Measurements from ENCODE around the gene MYO7B.

MYO7B gene

DNA sequence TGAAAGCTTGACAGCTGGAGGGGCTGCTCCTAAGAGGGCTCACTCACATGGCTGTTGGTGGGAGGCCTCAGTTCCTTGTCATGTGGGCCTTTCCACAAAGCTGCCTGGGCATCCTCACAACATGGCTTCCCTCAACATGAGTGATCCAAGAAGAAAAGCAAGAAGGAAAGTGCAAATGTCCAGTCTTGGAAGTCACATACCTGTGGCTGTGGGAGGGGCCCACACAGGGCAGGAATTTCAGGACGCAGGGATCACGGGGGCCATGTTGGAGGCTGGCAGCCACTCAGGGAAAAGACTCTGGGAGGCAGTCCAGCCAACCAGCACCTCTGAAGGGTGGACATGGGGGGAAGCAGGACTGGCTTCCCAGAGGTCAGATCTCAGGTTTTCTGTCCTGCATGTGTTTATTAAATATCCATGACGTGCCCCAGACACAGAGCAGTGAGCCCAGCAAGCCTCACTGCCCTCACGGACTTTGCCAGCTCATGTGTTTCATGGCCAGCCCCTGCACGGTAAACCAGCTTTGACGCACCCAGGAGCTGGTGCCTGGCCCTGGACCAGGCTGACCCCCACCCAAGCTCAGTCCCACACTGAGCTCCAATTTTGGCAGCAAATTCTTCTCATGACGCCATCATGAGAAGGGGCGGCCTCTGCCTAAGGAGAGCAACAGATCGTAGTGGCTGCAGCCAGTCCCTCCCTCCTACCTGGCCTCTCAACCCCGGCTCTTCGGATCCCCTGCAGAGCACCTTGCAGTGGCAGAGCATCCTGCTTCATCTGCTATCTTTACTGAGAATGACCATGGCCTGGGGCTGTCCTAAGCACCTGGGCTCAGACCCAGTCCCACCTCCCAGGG, 75.8 kb downstream of the MYO7B start:
- no peak for DNase-seq

DNA sequence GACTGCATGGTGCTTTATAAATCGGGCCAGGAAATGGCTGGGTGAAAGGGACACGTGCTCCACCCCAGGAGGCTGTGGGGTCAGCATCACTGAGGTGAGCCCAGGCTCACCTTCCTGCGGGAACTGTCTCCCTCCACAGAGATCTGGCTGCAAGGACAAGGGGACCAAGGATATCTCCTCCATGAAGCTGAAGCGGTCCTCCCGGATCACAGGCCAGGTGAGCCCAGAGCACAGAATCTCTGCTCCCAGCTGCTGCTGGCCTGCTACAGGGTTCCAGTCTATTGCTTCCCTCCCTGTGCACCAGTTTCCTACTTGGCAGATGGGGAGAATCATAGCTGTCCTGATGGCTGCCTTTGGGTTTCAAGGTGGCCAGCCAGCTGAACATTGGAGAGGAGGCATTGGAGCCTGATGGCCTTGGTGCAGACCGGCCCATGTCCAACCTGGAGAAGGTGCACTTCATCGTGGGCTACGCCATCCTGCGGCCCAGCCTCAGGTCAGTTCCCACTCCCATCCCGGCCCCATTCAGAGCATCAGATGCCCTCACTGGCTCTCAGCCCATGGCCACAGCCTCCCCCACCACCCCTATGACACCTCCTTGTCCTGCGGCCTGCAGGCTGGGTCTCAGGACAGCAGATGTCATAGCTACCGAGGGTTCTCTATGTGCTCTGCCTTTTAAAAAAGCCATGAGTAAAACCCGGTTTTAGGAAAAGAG, 76.8 kb downstream of the MYO7B start:
- no peak for DNase-seq

DNA sequence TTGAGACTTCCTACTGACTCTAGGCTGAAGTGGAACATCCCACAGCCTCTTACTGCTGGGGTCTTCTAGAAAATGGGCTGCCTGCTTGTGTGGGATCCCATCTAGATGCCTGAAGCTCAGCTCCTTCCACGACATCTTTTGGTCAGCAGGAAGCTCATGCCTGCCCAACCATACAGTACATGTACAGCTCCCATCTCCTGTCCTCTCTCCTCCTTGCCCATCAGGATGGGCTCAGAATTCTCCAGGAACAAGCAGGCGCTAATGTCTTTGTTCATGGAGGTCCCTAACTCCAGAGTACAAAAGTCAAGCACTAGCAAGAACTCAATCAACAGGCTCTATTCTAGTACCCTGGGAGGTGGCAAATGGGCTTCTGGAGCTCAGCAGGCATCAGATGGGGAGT, 78.8 kb downstream of the MYO7B start:
- no peak for DNase-seq

DNA sequence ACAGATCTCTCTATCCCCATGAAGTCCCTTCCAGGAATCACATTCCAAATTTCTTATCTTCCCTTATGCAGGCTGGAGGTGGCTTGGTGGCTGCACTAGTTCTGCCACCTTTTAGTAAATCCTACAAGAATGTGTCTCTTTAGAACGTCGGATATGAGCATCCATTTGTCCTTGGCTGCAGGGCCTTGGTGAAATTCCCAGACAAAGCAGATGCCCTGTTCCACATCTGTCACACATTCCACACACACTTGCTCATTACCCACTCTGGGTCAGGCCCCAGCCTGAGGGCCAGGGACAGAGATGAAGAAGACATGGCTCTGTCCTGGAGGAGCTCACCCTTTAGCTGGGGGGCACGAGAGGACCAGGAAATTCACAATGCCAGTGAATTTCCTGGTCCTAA, 79.2 kb downstream of the MYO7B start:
- DNase-seq = no peak

DNA sequence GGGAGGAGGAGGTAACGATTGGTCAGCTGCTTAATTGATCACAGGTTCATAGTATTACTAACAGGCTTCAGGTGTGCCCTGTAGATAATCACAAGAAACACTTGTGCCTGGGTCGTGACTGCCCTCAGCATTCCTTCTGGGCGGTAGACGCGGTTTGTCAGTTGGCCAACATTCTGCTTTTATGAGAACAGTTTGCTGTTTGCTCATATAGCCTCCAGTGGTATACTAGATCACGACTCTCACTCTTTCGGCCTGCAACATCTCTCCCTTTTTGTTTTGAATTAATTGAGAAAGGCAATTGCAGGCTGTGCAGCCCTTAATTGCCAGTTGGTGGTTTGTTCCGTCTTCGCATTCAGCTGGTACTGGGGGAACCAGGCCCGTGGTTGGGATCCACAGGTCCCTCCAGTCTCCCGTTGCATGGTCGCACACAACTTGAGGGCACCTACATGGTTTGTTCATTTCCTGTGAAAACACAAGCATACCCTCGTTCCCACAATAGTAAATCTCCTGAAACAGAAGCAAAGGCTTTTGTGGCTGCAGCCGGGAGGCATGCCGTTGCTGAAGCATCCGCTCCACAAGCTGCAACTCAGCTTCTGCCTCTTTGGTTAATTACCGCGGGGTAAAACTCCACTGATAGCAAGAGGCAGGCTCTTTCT, 80.2 kb downstream of the MYO7B start:
- no peak for DNase-seq

DNA sequence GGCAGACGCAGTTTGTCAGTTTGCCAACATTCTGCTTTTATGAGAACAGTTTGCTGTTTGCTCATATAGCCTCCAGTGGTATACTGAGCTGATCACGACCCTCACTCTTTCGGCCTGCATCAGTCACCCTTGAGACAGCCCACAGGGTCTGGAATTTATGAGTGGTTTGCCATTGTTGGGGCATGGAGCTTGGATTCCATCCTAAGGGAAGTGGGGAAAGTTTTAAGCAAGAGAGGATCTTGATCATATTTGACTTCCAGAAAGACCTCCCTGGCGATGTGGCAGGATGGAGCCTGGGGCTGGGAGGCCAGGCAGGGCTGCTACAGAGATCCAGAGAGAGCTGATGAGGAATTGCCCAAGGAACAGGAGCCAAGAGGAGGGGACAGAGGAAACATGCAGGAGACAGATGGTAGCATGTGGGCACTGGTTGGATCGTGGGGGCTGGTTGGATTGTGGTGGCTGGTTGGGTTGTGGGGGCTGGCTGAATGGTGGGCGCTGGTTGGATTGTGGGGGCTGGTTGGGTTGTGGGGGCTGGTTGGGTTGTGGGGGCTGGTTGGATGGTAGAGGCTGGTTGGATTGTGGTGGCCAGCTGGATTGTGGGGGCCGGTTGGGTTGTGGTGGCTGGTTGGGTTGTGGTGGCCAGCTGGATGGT, 83.2 kb downstream of the MYO7B start:
- no peak for DNase-seq

DNA sequence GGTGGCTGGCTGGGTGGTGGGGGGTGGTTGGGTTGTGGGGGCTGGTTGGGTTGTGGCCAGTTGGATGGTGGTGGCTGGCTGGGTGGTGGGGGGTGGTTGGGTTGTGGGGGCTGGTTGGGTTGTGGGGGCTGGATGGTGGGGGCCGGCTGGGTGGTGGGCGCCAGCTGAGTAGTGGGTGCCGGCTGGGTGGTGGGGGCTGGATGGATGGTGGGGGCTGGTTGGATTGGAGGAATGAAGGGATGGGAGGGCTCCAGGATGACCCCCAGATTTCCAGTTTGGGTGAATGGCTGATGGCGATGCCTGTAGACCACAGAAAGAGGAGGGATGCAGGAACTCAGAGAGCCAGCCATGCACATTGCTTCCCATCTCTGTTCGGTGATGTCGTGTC, 83.7 kb downstream of the MYO7B start:
- DNase-seq = no peak

DNA sequence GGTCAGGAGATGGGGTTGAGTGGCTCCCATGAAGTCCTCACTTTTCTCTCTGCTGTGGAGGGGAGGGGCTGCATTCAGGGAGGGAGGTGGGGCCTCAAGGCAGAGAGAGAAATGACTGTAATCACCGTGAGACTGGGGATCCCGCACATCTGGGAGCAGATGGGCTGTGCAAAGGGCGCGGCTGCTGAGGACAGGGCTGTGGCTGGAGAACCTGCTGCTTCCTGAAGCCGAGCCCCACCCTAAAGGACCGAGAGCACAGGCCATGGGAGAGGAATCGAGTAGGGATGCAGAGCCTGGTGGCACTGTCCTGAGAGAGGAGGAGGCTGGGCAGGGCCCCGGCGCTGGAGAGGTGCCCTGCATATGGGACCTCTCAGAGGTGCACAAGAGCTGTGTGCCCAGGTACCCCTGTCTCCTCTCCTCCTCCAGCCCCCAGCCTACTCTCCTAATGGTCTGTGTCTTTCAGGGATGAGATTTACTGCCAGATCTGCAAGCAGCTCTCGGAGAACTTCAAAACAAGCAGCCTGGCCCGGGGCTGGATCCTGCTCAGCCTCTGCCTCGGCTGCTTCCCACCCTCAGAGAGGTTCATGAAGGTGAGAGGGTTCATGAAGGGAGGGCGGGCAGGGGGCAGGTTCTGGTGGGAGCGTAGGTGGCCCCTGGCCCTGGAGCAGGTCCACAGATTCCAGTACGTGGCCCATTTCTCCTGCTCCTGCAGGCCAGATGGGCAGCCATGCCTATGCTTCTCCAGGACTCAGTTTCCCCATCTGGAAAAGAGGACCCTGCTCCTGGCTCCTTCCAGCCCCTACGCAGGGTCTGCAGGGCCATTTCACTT, 84.6 kb downstream of the MYO7B start:
- DNase-seq = no peak

DNA sequence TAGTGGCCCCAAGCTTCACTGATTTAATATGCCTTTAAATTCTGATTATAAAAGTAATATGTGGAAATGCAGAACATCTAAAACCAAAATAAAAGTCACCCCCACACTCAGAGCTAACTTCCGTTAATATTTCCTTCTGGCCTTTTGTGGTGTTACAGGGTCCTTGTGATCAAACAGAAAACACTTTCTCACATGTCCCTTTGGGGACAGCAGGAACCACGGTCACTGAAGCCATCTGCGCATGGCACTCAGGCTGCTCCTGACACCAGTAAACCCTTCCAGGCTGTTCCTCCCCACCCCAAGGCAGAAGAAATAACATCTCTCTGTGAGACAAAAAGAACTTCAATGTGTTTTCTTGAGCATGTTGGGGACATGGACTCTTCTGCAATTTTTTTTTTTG, 85.4 kb downstream of the MYO7B start:
- no peak for DNase-seq

DNA sequence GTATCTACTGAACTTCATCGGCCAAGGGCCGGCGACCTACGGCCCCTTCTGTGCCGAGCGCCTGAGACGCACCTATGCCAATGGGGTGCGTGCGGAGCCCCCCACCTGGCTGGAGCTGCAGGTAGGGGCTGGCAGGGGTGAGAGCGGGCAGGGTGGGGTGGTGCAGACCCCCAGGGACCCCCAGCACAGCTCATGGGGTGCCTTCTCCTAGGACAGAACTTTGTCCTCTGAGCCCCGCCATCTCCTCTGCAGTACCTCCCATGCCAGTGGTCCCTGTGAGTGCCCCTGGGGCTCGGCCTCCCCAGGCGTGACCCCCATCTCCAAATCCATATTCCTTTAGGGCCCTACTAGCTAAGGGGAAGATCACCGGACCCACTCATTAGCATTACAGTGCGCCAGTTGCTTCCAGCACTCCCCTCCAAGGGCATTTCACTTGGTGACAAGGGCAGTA, 86.5 kb downstream of the MYO7B start:
- no peak for DNase-seq

DNA sequence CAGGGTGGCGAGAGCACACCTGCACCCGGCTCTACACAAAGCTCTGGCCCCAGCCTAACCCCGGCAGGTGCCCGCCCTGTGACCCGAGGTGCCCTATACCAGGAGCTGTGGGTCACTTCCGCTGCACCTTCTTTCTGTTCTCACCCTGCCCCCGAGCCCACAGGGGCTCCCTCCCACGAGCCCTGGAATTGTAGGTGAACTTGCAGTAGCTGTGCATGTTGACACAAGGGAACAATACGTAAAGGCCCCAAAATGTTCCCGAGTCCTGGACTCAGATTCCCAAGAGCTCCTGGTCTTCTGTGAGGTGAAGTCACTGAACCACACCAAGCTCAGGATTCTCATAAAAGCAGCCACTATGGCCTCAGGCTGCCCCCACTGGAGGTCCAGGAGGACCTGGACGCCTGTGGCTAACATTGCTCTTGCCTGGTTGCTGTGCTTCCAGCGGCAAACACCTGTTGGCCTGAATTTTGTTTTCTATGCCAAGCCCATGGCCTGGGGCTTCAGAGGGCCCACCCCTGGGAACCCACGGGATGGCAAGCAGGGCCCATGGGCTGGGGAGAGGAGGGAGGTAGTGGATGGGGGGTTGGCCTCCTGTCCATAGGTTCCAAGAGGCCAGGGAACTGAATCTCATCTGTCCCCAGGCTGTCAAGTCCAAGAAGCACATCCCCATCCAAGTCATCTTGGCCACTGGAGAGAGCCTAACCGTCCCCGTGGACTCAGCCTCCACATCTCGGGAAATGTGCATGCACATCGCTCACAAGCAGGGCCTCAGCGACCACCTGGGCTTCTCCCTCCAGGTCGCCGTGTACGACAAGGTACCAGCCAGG, 87.3 kb downstream of the MYO7B start:
- DNase-seq = no peak

DNA sequence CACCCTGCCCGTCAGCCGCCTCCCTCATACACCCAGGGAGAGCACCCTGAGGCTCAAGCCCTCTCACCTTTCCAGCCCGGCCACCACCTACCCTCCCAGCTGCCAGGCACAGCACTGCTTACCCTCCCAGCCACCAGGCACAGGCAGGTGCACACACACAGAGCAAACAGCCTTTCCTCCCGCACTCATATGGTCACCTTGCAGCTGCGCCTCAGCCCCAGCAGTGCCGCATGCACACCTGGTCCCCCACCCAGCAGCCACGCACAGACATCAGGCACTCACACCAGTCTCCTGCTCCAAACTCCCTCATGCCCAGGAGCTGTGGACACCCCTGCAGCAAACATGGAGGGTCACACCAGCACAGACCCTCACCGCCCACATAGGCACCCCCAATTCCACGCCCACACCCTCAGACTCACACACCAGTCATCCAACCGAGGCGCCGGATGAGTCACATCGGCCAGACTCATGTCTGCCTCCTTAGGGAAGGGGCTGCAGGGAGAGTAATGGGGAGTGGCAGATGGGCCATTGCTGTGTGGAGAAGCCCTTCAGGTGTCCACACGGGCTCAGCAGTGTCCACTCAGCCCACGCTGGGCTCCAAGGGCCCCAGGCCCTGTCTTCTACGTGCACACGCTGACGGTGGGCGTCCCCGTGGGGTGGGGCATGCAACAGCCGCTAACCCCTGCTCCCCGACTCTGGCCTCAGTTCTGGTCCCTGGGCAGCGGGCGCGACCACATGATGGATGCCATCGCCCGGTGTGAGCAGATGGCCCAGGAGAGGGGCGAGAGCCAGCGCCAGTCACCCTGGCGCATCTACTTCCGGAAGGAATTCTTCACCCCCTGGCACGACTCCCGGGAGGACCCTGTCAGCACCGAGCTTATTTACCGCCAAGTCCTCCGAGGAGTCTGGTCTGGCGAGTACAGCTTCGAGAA, 88.2 kb downstream of the MYO7B start:
- no peak for DNase-seq

DNA sequence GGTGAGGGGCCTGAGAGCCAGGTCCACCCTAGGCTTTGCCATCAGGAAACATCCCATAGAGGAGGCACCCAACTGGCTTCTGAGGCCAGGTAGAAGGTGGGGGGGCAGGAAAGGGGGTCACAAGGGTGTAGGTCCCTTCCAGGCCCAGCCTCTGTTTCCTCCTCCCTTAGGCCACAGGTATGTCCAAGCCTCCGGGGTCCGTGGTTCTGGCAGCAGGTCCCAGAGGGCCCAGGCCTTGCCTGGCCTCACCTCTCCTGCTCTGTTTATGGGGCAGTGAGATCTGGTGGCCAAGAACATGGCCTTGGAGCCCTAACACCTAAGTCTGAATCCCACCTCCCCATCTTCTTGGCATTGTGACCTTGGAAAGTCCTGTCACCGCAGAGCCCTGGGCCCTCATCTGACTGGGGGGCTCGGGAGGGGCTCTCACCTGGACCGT, 88.9 kb downstream of the MYO7B start:
- no peak for DNase-seq

DNA sequence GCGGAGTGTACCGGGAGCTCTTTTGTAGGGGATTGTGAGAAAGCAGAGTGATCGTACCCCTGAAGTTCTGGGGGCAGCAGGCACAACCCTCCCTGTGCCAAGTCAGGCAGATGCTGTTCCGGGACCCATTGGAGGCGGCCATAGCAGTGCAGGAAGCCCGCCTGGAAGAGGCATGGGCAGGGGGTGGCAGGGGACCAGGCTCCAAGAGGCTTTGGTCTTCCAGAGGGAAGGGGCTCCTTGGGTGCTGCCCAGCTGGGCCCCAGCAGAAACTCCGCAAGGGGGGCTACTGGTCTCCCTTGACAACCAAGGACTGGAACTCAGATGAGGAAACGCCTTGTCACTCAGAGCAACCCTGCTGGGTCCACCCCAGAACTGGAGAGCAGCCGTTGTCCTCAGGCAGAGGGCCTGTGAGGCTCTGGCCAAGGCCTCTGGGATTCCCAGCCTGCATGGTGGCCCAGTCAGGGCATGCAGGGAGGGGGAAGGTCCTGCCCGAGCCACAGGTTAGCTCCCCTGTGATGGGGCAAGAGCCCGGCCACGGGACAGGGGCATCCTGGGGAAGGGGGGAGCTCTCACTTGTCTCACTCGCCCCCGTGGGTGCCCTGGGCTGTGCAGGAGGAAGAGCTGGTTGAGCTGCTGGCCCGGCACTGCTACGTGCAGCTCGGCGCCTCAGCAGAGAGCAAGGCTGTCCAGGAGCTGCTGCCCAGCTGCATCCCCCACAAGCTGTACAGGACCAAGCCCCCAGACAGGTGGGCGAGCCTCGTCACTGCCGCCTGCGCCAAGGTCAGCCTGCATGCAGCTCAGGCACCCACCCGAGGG, 89.5 kb downstream of the MYO7B start:
- DNase-seq = no peak

DNA sequence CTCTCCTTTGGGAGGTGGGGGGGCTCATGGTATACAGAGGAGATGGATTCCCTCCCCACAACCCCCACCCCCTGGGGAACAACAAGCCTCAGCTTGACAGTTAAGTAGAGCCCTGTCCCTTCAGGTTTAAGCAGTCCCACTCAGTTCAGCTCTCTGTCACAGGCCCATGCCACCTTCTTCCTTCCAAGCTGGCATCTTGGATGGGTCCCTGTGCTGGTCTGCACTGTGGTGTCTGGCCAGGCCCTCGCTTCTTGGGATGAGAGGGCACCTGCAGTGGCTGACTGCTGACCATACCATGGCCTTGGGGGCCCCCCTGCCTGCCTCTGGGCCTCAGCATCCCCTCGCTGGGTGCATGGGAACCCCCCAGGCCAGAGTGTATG, 90.1 kb downstream of the MYO7B start:
- DNase-seq = no peak

DNA sequence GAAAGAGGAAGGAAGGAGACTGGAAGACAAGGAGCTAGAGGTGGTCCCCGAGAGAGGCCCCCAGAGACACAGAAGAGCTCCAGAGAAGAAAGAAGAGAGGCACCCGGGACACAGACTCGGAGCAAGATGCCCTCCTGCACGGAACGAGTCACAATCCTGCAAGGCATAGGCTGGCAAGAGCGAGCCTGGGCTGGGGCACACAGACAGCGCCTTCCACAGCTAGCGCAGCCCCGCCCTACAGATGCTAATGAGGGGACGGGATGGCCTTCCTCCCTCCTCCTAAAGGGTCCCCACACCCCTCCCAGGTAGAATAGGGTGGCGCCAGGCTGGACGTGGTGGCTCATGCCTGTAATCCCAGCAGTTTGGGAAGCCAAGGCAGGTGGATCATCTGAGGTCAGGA, 90.7 kb downstream of the MYO7B start:
- DNase-seq = no peak

DNA sequence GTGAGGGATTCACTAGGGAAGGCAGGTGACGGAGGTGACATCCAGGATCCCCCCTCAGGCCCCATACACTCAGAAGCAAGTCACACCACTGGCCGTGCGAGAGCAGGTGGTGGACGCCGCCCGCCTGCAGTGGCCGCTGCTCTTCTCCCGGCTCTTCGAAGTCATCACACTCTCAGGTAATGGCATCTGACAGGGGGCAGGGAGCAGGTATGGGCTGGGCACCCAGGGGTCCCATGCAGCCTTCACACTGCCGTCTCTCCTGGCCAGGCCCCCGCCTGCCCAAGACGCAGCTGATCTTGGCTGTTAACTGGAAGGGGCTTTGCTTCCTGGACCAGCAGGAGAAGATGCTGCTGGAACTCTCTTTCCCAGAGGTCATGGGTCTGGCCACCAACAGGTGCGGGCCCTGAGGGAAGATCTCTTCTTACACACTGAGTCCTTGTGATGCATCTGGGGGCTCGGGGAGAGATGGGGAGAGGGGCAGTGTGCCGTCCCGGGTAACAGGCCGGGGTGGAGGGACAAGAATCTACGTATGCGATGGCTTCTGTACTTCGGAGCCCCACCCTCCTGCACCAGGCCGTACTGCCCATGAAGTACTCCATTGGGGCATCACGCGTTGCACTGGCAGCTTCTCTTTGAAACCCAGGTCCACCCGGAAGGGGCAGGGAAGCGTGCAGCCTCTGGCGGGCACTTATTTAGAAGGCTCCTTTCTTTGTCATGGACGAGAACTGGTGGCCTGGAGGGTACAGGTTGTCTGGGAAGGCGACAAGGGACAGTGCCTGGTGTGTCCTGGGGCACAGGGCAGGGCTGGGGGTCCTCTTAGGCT, 91.6 kb downstream of the MYO7B start:
- no peak for DNase-seq

DNA sequence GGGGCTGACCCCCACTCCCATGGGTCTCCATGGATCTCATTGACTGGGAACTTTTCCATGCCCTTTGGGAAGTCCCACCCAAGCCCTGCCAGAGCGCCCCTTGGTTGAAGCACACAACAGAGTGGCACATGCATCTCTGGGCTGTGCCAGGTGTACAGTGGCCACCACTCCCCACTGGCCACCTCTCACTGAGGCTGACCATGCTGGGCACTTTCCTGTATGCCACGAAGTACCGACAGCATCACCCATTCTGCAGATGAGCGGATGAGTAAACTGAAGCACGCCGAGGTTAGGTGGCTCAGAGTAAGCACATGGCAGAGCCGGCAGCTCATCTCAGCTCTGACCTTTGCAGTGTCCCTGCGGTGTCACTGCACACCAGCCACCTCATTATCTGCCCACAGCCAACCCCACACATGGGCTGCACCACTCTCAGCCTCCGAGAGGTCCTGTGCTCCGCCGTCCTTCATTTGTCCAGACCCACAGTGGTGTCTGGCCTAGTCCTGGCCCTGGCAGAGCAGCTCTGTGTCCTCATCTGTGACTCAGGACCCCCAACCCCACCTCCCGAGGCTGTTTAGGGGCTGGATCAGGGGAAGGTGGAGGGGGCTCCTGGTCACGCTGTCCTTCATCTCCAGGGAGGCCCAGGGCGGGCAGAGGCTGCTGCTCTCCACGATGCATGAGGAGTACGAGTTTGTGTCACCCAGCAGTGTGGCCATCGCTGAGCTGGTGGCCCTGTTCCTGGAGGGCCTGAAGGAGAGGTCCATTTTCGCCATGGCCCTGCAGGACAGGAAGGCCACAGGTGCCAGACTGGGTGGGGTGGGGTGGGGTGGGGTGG, 92.5 kb downstream of the MYO7B start:
- no peak for DNase-seq

All from KG1 (cell line).